ENCODE data around the gene TKTL1. TPM values are rescaled to one million over a fixed set of nuclear protein-coding genes. Genes with fewer than 3 reads are reported as not detected.

TKTL1 gene
- polyA plus RNA-seq, 1 donor from 2014 or later = 5.5 TPM

GRCh38 chrX:154379569-154379951 is 84.0 kb downstream of the TKTL1 start:
- H3K27me3 Mint-ChIP-seq = no peaks in the 10 kb centered on the region
- peaks cover 0 to 2% (median 0%) of the 10 kb centered on the region in 3 donors for H3K9me3 Mint-ChIP-seq
- peaks cover 2% of the 10 kb centered on the region for H3K36me3 Mint-ChIP-seq
- H3K27ac Mint-ChIP-seq = peak overlapping the region; percentile 93 to 98 (median 96)
- peaks cover 4 to 9% (median 5%) of the 10 kb centered on the region in 3 donors for H3K4me1 Mint-ChIP-seq
- H3K4me3 Mint-ChIP-seq = peak overlapping the region; percentile 82 to 91 (median 90)

Other genes starting within 250 kb of the TKTL1 start
- 20.0 TPM for gene MECP2, start 198.1 kb upstream of the TKTL1 start, polyA plus RNA-seq
- not detected for gene OPN1LW, start 151.6 kb upstream of the TKTL1 start, polyA plus RNA-seq
- not detected for gene OPN1MW, start 113.2 kb upstream of the TKTL1 start, polyA plus RNA-seq
- not detected for gene OPN1MW2, start 76.0 kb upstream of the TKTL1 start, polyA plus RNA-seq
- not detected for gene OPN1MW3, start 38.2 kb upstream of the TKTL1 start, polyA plus RNA-seq
- gene TEX28, start 671 bp upstream of the TKTL1 start, polyA plus RNA-seq = not detected
- 396 TPM for gene FLNA, start 78.8 kb downstream of the TKTL1 start, polyA plus RNA-seq
- gene EMD, start 83.5 kb downstream of the TKTL1 start, polyA plus RNA-seq = 32.4 TPM
- gene RPL10, start 102.6 kb downstream of the TKTL1 start, polyA plus RNA-seq = 5,716 TPM
- 29.4 TPM for gene DNASE1L1, start 113.5 kb downstream of the TKTL1 start, polyA plus RNA-seq
- 51.3 TPM for gene TAFAZZIN, start 115.7 kb downstream of the TKTL1 start, polyA plus RNA-seq
- 93.9 TPM for gene ATP6AP1, start 132.9 kb downstream of the TKTL1 start, polyA plus RNA-seq
- gene GDI1, start 141.4 kb downstream of the TKTL1 start, polyA plus RNA-seq = 38.1 TPM
- gene FAM50A, start 148.3 kb downstream of the TKTL1 start, polyA plus RNA-seq = 31.3 TPM
- 2.7 TPM for gene PLXNA3, start 162.5 kb downstream of the TKTL1 start, polyA plus RNA-seq
- 51.7 TPM for gene LAGE3, start 183.5 kb downstream of the TKTL1 start, polyA plus RNA-seq
- 41.4 TPM for gene UBL4A, start 190.8 kb downstream of the TKTL1 start, polyA plus RNA-seq
- 54.9 TPM for gene SLC10A3, start 194.8 kb downstream of the TKTL1 start, polyA plus RNA-seq
- gene FAM3A, start 220.4 kb downstream of the TKTL1 start, polyA plus RNA-seq = 23.6 TPM

Data from IgD-negative memory B cell (primary cell).